Endometrium (tissue), 2 donors: ENCODE results near the gene BTBD2.

Experiments used
- FAIRE-seq: peaks from 2 replicates; lab custom pipeline; 2012; peaks lifted over from hg19 to GRCh38; lab: Jason Lieb, UNC
- donor health status: control.
- donor health status: control.

BTBD2 gene

GRCh38 chr19:2015608-2015950 lies at the start of gene BTBD2:
TSS of gene BTBD2 (minus strand) at chr19:2015714. CDS start at chr19:2015703, 11 bp downstream.
- FAIRE-seq: no peak

GRCh38 chr19:2064788-2065524 lies 49.4 kb upstream of the BTBD2 start:
- no peak for FAIRE-seq

GRCh38 chr19:2064395-2064787 lies 48.9 kb upstream of the BTBD2 start:
- FAIRE-seq: no peak

- no peak for FAIRE-seq
Observed at GRCh38 chr19:2063824-2064223, 48.3 kb upstream of the BTBD2 start.

DNA sequence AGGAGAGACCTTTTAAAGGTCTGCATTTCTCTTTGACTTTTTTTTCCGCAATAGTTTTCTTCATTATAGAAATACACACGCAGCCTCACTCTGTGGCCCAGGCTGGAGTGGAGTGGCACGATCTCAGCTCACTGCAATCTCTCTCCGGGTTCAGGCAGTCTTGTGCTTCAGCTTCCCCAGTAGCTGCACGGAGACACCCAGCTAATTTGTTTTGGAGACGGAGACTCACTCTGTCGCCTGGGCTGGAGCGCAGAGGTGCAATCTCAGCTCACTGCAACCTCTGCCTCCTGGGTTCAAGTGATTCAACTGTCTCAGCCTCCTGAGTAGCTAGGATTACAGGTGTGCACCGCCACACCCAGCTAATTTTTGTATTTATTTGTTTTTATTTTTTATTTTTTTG lies 47.3 kb upstream of the BTBD2 start:
- FAIRE-seq: no peak

DNA sequence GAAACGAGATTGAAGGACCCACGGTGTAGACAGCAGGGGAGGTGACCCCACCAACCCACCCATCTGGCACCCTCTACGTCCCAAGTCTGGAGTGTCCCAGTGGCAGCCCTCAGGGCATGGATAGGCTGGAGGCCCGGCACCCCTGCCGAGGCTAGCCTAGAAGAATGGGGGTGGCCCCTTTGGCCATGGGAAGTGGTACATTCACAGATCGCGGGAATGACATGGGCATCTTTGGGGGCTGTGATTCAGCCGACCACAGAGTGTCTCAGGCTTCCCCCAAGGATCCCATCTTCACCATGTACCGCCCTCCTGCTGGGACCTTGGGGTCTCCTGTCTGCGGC lies 46.8 kb upstream of the BTBD2 start:
- no peak for FAIRE-seq

- peak; percentile 97 for FAIRE-seq
Observed at GRCh38 chr19:2061495-2062388, 46.2 kb upstream of the BTBD2 start.

DNA sequence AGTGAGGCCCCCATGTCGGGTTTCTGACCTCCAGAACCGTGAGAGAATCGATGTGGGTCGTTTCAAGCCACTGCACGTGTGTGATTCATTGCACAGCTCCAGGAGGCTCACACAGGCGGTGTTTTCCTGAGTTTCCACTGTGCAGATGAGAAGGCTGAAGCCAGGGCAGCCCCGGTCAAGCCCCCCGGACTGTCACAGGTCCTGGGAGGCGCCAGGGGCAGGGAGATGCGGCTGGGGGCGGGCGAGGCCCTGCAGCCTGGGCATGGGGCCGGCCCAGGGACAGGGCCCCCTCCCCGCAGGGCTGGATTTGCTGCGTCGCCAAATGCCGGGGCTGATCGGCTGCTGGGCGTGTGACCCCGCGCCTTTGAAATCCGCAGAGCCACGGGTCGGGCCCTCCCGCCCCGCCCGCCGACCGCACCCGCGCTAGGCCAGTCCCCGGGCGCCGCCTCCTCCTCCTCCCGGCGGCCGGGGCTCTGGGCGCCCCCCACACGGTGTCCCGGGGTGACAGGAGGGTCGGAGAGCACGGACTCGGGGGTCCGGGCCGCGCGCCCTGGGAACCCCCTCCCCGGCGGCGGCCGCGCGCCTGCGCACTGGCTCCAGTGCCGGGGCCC lies 45.5 kb upstream of the BTBD2 start:
- no peak for FAIRE-seq

DNA sequence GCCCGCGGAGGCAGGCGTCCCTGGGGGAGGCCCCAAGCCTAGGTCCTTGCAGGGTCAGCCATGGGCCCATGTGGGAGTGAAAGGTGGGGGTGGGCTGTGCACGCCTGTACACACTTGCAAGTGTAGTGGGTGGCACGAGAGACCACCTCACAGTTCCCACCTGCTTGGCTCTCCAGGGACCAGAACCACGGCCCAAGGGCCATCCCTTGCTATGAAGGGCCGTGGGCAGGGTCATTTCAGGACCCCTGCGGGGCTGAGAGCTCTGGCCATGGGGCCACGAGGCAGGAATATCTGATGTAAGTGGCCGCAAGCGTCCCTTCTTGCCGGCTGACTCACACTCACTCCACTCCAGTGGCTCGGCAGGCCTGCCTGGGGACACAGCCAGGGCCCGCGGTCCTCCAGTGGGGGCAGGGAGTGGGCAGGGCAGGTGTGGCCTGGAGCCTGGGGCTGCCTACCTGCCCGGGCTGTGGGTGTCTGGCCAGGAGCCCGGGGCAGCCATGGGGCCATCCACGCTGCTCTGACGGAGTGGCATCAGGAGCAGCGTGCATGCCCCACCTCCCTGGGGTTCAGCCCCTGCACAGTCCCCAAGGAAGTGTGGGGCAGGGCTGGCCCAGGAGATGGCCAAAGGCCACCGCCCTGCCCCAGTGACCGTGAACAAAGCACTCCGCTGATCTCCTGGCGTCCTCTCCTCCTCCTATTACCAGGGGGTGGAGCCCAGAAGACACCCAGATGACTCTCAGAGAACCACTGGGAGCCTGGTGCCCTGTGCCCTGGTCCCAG lies 44.1 kb upstream of the BTBD2 start:
- no peak for FAIRE-seq

DNA sequence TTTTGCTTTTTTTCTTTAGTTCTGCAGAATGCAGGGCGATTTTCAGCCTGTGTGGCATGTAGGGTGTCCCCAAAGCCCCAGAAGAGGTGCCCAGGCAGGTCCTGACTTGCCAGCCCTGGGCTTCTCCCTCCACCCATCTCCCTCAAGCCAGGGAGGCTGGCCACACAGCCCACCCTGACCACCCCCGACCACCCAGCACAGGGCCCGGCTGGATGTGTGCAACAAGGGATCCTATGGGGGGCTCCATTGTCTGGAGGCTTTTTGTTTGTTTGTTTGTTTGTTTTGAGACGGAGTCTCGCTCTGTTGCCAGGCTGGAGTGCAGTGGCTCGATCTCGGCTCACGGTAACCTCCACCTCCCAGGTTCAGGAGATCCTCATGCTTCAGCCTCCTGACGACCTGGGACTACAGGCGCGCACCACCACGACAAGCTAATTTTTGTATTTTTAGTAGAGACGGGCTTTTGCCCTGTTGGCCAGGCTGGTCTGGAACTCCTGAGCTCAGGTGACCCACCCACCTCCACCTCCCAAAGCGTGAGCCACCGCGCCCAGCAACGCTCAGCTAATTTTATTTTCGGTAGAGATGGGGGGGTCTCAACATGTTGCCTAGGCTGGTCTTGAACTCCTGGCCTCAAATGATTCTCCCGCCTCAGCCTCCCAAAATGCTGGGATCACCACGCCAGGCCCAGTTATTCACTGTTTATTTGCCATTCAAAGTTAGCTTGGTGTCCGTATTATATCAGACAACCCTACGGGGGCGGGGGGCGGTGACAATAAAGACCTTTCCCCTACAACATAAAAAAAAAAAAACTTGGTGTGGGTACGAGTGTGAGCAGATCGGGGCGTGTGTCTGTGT lies 43.3 kb upstream of the BTBD2 start:
- FAIRE-seq: no peak

DNA sequence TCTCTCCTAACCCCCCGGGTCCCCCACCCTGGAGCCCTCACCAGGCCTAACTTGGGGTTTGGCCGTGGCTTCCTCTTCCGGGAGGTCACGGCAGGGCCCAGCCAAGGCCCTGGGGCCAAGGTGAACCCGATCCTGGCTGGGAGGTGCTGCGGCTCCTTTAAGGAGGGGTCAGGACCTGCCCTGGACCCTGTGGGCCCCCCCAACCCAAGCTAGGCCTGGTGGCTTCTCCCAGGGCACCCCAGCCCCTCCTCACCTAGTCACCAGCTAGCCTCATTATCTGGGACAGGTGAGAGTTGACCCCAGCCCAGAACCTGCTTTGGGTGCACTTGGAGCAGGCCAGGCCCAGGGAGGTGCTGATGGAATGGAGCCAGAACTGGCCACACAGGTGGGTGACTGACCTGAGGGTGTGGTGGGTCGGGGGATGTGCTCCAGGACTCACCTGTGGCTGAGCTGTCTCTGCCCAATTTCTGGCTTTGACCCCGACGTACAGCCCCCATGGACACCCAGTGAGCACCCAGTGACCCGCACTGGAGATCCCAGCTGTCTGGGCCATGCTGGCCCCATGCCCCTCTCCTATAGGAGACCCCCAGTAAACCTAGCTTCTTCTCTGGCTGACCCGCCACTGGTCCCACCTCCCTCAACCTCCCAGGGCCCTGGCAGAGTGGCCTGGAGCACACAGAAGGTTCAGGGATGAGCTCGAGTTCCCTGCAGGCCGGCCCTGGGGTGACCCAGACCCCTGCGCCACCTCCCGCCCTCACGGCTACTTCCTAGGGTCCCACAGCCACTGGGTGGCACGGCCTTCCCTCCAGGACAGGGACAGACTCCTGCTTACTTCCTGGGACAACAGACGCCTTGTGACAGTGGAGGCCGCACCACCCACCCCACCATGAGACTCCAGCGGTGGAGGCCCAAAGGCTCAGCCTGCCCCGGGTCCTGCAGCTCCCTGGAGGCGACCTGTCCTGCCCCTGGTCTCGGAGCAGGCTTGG lies 42.3 kb upstream of the BTBD2 start:
- no peak for FAIRE-seq

GRCh38 chr19:2056837-2057192 lies 41.3 kb upstream of the BTBD2 start:
- no peak for FAIRE-seq

- FAIRE-seq: no peak
Observed at GRCh38 chr19:2055931-2056836, 40.7 kb upstream of the BTBD2 start.

- no peak for FAIRE-seq
Observed at GRCh38 chr19:2054763-2055162, 39.2 kb upstream of the BTBD2 start.

GRCh38 chr19:2053601-2054389 lies 38.3 kb upstream of the BTBD2 start:
- no peak for FAIRE-seq

- no peak for FAIRE-seq
Observed at GRCh38 chr19:2051773-2052704, 36.5 kb upstream of the BTBD2 start.
